Kasumi-1 (cell line): ENCODE measurements around the gene COBLL1.
"Not testable (repeated sequence)": the region's sequence is repeated elsewhere in the genome, so short reads cannot be mapped to it uniquely, and the experiment has no call there.

ENCODE experiments used
- DNase-seq, 2 experiments: peaks; one replicate each; lab custom pipeline; 2025; lab: John Stamatoyannopoulos, UW

COBLL1 gene

DNA sequence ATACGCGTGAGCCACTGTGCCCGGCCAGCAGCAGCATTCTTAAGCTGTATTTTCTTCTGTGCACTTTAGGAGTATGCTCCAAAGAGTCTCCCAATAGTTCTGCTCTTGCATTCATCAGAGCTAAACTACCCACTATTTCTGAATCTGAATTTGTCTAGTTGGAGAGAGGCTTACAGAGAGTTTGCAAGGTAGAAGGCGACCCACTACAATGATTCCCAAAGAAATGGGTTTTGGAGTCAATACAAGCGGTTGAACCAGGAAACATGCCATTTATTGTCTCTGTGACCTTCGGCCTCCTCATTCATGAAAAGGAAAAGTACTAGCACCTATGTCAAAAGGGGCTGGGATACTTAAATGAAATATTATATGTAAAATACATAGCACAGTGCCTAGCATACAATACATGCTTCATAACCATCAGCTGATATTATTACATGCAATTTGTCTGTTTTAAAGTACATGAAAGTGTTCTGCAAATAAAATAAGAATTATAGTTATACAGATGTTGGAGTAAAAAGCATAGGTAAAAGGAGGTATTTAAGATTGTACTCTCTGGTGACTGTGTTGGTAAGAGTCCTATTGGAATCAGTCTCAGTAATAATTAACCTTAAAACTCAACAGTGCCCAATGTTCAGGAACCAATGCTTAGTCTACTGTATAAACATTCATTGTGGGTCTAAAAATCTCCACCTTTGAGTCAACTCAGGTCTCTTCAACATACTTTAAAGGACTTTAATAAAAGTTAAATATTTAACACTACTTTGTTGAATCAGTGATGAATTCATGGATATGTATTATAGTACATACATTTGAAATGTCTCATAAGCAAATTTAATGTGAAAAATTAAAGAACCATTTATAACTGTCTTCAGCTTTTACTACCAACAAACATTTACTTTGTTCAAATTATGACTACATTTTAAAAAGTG, 130.5 kb downstream of the COBLL1 start:
- DNase-seq: no peak

DNA sequence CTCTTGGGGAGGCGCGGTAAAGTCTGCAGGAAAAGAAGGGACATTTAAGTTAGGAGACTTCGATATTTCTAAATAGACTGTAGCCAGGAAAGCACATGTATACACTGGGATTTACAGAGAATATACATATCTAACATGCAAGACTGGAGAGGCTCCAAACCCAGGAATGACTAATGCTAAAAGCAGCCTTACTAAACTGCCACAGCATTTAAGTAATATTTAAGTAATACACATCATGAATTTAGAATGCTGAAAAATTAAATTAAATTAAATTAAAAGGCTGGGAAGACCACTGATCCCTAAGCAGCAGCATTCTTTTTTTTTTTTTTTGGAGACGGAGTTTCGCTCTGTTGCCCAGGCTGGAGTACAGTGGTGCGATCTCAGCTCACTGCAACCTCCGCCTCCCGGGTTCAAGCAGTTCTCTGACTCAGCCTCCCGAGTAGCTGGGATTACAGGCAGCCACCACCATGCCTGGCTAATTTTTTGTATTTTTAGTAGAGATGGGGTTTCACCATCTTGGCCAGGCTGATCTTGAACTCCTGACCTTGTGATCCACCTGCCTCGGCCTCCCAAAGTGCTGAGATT, 131.3 kb downstream of the COBLL1 start:
- not testable (repeated sequence) for DNase-seq

GRCh38 chr2:164706522-164706921, 135.1 kb downstream of the COBLL1 start:
- no peak for DNase-seq

DNA sequence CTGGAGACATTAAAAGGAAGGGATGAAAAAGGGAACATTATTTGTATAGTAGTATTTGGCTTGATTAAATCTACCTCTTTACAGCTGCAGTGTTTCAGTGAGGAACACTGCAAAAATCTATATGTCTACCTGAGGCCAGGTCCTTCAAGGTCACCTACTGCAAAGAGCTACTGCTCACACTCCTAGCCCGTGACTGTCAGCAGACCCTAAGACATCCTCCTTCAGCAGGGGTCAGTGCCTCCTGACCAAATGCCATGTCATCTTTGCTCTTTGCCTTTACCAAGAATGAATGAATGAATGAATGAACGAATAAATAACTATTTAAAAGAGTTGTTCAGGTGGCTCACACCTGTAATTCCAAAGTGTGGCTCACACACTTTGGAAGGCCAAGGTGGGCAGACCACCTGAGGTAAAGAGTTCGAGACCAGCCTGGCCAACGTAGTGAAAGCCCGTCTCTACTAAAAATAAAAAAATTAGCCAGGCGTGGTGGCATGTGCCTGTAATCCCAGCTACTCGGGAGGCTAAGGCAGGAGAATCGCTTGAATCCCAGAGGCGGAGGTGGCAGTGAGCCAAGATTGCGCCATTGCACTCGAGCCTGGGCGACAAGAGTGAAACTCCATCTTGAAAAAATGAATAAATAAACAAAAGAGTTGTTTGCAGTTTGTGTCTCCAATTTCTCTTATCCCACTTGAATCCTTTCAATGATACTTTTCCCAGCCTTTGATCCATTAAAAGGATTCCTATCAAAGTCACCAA, 136.0 kb downstream of the COBLL1 start:
- no peak for DNase-seq

- DNase-seq: no peak
Measured at GRCh38 chr2:164703915-164704706, 137.5 kb downstream of the COBLL1 start.

- no peak for DNase-seq
Measured at GRCh38 chr2:164701565-164701964, 140.1 kb downstream of the COBLL1 start.

- no peak for DNase-seq
Measured at GRCh38 chr2:164700390-164700789, 141.2 kb downstream of the COBLL1 start.

DNA sequence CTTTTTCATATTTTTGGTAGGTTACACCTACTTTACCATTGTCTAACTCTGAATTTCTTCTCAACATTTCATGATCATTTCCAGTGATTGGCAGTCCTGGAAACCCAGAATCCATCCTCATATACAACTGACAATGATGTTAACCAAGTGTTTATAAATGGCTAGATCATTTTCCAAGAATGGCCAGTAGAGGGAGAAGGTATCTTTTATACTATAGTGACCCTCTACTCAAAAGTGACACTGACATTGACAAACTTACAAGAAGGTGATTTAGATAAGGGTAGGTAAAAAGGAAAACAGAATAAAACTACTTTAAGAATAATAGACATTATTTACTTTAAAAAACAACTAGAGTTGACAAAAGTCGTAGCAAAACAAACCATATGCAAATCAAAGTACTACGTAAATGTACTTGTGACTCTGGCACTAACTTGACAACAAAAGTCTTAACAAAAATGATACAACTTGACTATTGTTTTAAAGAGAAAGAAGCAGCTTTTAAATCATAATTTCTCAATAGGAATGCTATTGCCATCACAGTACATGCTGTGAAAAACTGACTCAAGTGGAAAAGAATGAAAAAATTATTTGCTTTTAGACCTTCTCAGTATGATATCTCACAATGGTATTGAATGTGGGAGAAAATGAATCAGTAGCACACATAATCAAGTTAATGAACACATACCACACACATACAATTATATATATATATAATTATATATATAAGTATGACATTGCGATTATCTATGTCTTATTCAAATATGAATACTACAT, 143.7 kb downstream of the COBLL1 start:
- peak; percentile 56 to 69 for DNase-seq

DNA sequence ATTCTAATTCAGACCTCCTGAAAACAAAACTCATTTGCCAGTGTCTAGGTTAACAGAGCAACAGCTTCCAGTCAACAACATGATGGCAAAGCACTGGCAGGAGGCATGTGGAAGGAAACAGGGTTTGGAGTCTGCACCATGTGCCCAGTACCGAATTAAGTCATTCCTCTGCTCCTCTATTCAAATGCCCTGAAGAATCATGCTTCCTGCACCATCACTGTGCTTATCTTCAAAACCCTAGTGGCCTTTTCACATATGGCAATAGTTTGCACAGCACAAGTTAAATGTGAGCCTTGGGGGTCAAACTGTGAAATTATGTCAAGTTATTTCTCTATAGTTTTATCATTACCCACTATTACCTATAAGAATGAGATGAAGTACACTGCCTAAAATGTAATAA, 145.0 kb downstream of the COBLL1 start:
- no peak for DNase-seq

DNA sequence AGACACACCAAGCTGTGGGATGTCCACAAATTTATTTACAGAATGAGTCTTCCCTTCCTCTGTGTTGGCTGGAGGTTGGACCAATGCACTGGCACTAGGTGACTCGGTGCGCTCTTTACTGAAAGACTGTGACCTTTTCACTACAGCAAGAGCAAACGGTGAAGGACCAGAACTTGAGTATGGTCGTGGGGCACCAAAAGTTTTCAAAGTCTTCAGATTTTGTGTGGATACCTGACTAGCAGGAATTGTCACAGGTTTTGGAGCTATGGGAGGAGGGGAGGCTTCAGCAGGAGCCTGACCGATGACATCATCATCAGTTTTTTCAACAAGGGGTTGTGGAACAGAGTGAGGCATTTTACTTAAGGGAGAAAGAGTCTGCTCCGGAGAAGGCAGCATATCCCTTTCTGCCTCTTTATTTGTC, 147.3 kb downstream of the COBLL1 start:
- DNase-seq: no peak

DNA sequence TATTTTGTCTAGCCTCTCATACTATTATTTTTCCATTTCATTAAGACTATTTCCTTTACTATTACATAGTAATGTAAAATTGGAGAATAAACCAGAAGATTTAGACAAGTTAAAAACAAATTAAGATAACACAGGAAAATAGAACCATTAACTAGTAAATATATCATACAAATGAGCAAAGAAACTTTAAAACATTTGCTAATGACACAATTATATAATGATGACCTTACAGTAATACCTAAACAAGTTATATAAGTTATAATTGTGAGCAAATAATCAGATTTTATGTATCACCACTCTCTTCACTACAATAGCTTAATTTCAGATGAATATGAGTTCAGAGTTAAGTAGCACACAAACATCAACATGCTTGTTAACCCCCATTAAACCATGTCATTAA, 147.8 kb downstream of the COBLL1 start:
- DNase-seq: no peak

- no peak for DNase-seq
Measured at GRCh38 chr2:164693390-164693789, 148.2 kb downstream of the COBLL1 start.

DNA sequence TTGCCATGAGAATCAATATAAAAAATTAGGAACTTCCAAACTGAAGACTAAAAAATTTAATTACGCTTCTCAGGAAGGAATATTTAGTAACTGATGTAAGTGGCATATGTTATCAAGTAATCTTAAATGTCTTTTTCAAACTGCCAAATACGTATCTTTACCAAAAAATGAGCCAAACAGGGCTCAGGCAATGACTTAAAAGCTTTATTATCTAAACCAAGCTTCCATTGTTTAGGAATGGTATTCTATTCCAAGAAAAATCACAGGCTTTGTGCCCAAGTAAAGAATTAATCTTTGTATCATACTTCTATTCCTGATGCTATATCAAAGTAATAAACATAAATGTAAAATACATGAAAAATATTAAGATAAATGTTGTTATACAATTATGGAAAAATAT, 148.7 kb downstream of the COBLL1 start:
- no peak for DNase-seq

DNA sequence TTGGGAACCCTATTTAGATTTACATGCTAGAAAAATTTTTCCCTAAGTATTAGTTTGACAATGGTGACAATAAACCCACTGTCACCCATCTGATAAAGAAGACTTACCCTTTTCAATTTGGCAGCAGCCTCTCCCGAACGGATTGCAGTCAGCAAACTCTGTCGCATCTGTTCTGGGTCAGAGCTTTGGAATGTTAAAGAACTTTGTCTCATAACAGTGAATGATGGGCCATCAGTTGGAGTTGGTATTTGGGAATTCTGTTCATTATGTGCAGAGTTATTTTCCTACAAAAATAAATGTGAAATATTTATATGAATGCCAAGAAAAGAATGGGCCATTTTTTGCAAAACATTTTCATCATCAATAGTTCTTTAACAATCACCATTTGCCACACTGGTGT, 149.5 kb downstream of the COBLL1 start:
- DNase-seq: no peak

GRCh38 chr2:164691346-164691887, 150.2 kb downstream of the COBLL1 start:
- no peak for DNase-seq

GRCh38 chr2:164690361-164690760, 151.3 kb downstream of the COBLL1 start:
- DNase-seq: no peak

- no peak for DNase-seq
Measured at GRCh38 chr2:164688896-164689419, 152.7 kb downstream of the COBLL1 start.

GRCh38 chr2:164681009-164681408, 160.6 kb downstream of the COBLL1 start:
- DNase-seq: no peak

- DNase-seq: no peak
Measured at GRCh38 chr2:164678631-164679149, 162.9 kb downstream of the COBLL1 start.

DNA sequence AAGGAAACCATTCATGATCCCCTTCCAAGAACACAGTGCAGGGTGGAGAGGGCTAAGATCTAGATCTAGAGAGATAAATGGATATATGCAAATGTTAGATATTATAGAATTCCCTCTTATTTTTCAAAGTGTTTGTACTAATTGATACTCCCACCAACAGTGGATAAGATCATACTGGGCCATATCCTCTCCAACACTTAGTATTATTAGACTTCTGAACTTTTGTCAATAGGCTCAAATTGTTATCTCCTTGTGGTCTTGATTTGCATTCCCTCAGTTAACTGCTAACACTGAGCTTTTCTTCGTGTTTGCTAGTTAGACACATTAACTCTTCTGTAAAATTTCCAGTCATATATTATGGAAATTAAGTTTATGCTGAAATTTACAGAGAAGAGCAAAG, 163.9 kb downstream of the COBLL1 start:
- DNase-seq: no peak
